Endothelial cell (in vitro differentiated cells): ENCODE results near the gene SORCS2. TPM values are rescaled to one million over a fixed set of nuclear protein-coding genes. Genes with fewer than 3 reads are reported as not detected.

ENCODE experiments used
- DNase-seq: peaks from one replicate; pipeline ENCODE4 v3.0.0; 2021; ENCODE audit warnings: low spot score
- H3K27ac Mint-ChIP-seq: one replicate; pipeline ENCODE4 v1.8.0; 2021; ENCODE audit warnings: mixed read lengths, inconsistent platforms; ENCODE audit not compliant: unreplicated experiment
- H3K27me3 Mint-ChIP-seq: one replicate; pipeline ENCODE4 v1.8.0; 2021; ENCODE audit warnings: mild to moderate bottlenecking, moderate library complexity, mixed read lengths, inconsistent platforms; ENCODE audit not compliant: unreplicated experiment
- H3K36me3 Mint-ChIP-seq: one replicate; pipeline ENCODE4 v1.8.0; 2021; ENCODE audit warnings: mild to moderate bottlenecking, low read depth, mixed read lengths, inconsistent platforms; ENCODE audit not compliant: unreplicated experiment
- H3K4me1 Mint-ChIP-seq: one replicate; pipeline ENCODE4 v1.8.0; 2021; ENCODE audit warnings: mild to moderate bottlenecking, mixed read lengths, inconsistent platforms; ENCODE audit not compliant: unreplicated experiment
- H3K4me3 Mint-ChIP-seq: one replicate; pipeline ENCODE4 v1.8.0; 2021; ENCODE audit warnings: mild to moderate bottlenecking, mixed read lengths, inconsistent platforms; ENCODE audit not compliant: unreplicated experiment
- H3K9me3 Mint-ChIP-seq: one replicate; pipeline ENCODE4 v1.8.0; 2021; ENCODE audit warnings: mixed read lengths, inconsistent platforms; ENCODE audit not compliant: unreplicated experiment
- total RNA-seq: library from RNA; stranded (reverse); fragmentation: NEBNext Ultra II Directional; extraction: Animal tissue kit (Norgen Biotek cat#: 25700); gene quantifications from one replicate; pipeline ENCODE4 v1.2.1, GENCODE V29; 2021; ENCODE audit not compliant: unreplicated experiment
- TF ChIP-seq, protein P1 (sequence below): fragments of 200-600 bp; sonication (generic); IDR thresholded peaks from one replicate; pipeline ENCODE4 v1.5.0; 2021; ENCODE audit warnings: antibody characterized with exemption; ENCODE audit not compliant: unreplicated experiment

SORCS2 gene
- total RNA-seq, 1 donor from 2014 or later: 1.3 TPM

DNA sequence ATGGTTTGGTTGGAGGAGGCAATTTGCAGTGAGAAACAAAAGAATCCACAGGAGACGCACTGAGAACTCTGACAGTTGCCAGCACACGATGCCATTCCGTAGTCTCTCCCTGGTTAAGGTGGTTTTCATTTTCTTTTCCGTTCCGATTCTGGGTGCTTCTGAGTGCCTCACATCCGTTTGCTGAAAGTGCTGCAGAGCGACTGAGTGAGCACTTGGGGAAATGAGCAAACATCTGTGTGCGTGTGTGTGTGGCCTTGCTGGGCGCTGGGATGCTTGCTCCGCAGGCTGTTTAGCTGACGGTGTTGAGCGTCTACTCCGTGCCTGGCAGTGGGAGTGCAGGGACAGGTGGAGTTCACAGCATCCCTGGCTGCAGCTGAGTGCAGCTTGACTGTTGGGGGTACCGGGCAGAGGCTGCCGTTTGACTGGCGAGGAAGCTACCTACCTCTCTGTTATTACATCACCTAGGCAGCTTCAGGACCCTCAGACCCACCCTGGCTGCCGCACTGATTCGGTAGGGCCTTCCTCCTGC is 49.3 kb downstream of the SORCS2 start:
- no peak for DNase-seq
- Mint-ChIP-seq H3K27ac (no peak overlapping the region), H3K4me1 (no peaks in the 10 kb centered on the region), H3K4me3 (no peak overlapping the region), H3K36me3 (no peaks in the 10 kb centered on the region), H3K9me3 (no peaks in the 10 kb centered on the region), H3K27me3 (peaks cover 9% of the 10 kb centered on the region)
- TF ChIP-seq, protein P1, sequence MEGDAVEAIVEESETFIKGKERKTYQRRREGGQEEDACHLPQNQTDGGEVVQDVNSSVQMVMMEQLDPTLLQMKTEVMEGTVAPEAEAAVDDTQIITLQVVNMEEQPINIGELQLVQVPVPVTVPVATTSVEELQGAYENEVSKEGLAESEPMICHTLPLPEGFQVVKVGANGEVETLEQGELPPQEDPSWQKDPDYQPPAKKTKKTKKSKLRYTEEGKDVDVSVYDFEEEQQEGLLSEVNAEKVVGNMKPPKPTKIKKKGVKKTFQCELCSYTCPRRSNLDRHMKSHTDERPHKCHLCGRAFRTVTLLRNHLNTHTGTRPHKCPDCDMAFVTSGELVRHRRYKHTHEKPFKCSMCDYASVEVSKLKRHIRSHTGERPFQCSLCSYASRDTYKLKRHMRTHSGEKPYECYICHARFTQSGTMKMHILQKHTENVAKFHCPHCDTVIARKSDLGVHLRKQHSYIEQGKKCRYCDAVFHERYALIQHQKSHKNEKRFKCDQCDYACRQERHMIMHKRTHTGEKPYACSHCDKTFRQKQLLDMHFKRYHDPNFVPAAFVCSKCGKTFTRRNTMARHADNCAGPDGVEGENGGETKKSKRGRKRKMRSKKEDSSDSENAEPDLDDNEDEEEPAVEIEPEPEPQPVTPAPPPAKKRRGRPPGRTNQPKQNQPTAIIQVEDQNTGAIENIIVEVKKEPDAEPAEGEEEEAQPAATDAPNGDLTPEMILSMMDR: no peak

DNA sequence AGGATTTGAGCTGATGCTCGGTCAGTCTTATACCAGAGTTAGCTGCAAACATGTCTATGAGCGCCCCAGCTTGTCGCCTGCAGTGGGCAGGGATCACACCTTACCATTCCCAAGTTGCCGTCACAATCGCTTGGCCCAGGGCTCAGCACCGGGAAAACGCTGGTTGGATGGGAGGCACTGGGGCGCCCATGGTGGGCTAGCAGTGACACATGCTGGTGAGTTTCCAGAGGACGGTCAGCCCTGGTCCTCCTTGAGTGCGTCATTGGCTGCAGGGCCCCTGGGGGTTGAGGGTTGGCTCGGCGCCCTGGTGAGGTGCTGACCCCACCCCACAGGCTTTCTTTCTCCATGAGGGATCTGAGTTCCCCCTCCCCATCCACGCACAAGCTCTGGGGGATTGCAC is 50.4 kb downstream of the SORCS2 start:
- Mint-ChIP-seq H3K4me1 (no peaks in the 10 kb centered on the region), H3K4me3 (no peak overlapping the region), H3K36me3 (no peaks in the 10 kb centered on the region), H3K9me3 (no peaks in the 10 kb centered on the region), H3K27me3 (peaks cover 6% of the 10 kb centered on the region), H3K27ac (no peak overlapping the region)
- TF ChIP-seq, protein P1: no peak
- no peak for DNase-seq

DNA sequence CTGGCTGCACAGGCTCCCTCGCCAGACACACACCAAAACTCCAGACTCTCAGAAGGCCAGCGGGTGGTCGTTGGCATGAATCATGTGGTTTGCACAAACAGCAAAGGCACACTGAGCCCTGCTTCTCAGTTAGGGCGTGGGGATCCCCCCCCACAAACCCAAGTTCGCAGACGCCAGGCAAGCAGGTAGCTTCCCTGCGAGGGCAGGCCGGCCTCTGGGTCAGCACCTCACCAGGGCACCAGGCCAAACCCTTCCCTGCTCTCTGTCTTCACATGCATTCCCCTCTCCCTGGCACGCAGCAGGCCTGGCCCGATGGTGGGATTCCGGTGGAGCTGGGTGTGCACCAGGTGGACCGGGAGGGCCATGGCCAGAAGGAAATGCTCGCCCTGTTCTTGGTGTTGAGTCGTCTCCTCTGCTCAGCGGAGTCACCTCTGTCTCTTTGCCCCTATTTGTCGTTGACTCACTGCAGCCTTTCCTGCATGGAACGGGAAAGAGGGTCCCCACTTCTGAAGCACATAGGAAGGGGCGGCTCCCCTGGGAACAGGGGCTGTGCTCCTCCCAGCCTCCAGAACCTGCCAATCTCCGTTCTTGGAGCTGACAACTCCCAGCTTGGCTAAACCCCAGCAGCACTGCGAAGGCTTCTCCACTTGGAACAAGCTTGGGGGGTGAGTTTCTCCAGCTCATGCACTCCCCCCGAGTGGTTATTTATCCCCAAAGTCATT is 51.4 kb downstream of the SORCS2 start:
- peaks cover 4% of the 10 kb centered on the region for H3K27me3 Mint-ChIP-seq
- no peaks in the 10 kb centered on the region for H3K4me1 Mint-ChIP-seq
- no peak overlapping the region for H3K27ac Mint-ChIP-seq
- TF ChIP-seq, protein P1: no peak
- peaks cover 2% of the 10 kb centered on the region for H3K36me3 Mint-ChIP-seq
- no peak for DNase-seq
- no peaks in the 10 kb centered on the region for H3K9me3 Mint-ChIP-seq
- no peak overlapping the region for H3K4me3 Mint-ChIP-seq

DNA sequence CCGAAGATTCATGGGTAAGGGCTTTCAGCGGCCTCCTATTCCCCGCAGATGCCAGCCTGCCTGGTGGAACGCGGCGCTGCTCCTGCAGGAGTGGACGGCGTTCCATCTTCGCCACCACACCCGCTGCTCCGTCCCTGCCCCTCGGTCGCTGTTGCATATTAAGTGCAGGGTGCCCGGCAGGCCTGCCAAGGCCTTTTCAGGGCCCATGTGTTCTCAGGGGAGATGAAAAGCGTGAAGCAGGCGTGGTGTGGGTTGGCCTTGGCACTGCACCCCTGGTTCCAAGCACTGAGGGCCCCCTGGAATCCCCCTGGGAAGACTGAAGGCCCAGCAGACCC is 52.0 kb downstream of the SORCS2 start:
- Mint-ChIP-seq H3K9me3 (no peaks in the 10 kb centered on the region), H3K4me1 (no peaks in the 10 kb centered on the region), H3K27ac (no peak overlapping the region), H3K36me3 (peaks cover 6% of the 10 kb centered on the region), H3K27me3 (peaks cover 4% of the 10 kb centered on the region), H3K4me3 (no peak overlapping the region)
- no peak for DNase-seq
- TF ChIP-seq, protein P1: no peak

- Mint-ChIP-seq H3K27ac (no peak overlapping the region), H3K27me3 (peaks cover 4% of the 10 kb centered on the region), H3K4me3 (no peak overlapping the region), H3K4me1 (no peaks in the 10 kb centered on the region), H3K9me3 (no peaks in the 10 kb centered on the region), H3K36me3 (peaks cover 6% of the 10 kb centered on the region)
- DNase-seq: no peak
- TF ChIP-seq, protein P1: no peak
These were observed 52.5 kb downstream of the SORCS2 start for GRCh38 chr4:7244751-7245320.
